Endometrial microvascular endothelial cells (primary cell): ENCODE measurements around the gene DCX. TPM values are rescaled to one million over a fixed set of nuclear protein-coding genes. Genes with fewer than 3 reads are reported as not detected.

Experiments used
- in situ Hi-C: cut with HindIII; loops from 2 replicates; pipeline ENCODE4 v1.10.0; 2017; ENCODE audit warnings: low sequenced_read_pairs, low pct_unique_long_range_greater_than_20kb; ENCODE audit errors: inconsistent ontology term
- total RNA-seq: library from RNA; depleted of rRNA; stranded (reverse); fragments of >200 nt; gene quantifications from one replicate; pipeline ENCODE4 v1.2.3, GENCODE V29; 2015; ENCODE audit errors: inconsistent ontology term

The DCX gene
- total RNA-seq, 1 donor from 2014 or later = 0.28 TPM

DNA sequence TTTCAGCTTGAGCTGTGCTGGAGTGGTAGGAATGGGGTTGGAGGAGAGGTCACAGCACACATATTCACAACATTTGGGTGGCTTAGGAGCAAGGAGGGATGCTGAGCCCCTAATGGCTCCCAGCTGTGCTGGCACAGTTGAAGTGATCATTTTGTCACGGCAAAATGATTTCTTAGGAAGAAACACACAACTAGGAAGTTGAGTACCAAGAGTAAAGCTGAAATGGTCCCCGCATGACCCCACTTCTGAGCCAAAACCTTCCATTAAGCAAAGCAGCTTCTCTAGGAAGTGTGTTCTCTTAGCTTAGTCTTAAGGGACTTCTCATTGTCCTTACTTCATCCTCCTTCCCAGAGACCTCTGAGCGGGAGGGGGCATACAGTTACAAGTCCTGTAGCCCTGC is 154.3 kb downstream of the DCX start:
- in situ Hi-C loops = no loop called here

DNA sequence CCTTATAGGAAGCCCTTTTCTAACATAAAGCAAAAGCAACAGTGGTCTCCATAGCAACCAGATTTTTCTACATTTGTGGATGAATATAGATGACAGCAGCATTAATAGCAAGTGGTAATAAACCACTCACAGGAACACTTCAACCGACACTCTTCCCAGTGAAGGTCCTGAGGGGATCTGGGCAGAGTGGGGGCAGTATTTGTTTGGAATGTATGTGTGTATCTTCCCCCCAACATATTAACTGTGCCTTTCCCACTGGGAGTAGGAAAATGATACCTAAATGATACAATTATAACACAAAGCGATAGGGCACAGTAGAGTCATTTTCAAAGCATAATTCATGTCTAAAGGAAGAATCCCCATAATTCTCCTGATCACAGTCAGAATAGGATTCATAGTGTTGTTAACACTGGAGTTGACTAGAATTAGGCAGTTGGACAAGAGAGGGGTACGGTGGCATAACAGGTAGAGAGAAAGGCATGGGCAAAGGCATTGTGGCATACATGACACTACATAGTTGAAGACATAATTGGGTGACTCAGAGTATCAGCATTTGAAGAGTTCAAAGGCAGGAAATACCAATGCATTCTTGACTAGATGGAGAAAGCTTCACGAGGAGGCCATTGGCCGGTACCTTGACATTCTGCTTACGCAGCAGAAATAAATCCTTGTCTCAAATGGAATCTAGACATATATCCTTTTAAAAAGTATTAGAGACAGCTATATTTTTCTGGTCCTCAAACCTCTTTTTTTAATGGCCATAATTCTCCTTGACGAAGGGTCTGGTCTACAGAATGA is 156.9 kb downstream of the DCX start:
- in situ Hi-C loops = no loop called here

DNA sequence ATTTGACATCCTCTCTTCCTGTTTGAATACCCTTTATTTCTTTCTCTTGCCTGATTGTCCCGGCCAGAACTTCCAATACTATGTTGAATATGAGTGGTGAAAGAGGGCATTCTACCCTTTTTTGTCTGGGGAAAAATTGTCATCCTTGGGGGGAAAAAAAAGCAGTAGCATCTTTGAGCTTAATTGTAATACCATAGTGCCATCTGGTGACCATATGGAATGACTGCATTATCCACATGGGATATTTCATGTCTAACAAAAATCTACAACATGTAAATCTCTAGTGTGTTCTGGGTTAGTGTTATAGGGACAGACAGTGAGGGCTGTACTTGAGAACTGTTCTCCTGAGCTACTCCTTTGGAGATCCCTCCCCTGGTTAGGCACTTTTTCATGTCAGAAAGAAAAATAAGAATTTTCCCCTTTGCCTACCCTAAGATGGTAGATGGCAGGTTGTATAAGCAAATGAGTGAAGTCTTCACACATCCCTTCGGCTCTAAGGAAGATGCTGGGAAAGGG is 167.7 kb downstream of the DCX start:
- in situ Hi-C loops = no loop called here

Other genes starting within 250 kb of the DCX start
- gene CAPN6, start 141.7 kb downstream of the DCX start, total RNA-seq = not detected
- gene SERTM2, start 99.5 kb upstream of the DCX start, total RNA-seq = not detected